CD14-positive monocyte (primary cell): ENCODE results near the gene TAAR6. TPM values are rescaled to one million over a fixed set of nuclear protein-coding genes. Genes with fewer than 3 reads are reported as not detected.

Experiments used
- DNase-seq, 3 donors: peaks; one replicate each; pipeline ENCODE4 v3.0.0-alpha.2; 2011 to 2022
- H2AFZ ChIP-seq: 2 replicates; pipeline ENCODE4 v1.6.0; 2012; ENCODE audit warnings: mild to moderate bottlenecking, low read depth, low read length, inconsistent platforms; ENCODE audit not compliant: insufficient read depth, poor library complexity, severe bottlenecking
- H3K27ac ChIP-seq, 2 donors: 1 replicate in 1 of 2; 2 replicates in 1 of 2; pipeline ENCODE4 v1.5.1; 2012 to 2013; ENCODE audit warnings: low read length in 2 of 2, control low read depth in 1 of 2, inconsistent platforms in 1 of 2, low read depth in 1 of 2, mild to moderate bottlenecking in 1 of 2
- H3K27me3 ChIP-seq, 2 donors: one replicate each; pipeline versions ENCODE4 v1.6.0 to v1.6.1; 2011 to 2013; ENCODE audit warnings: low read length in 2 of 2; ENCODE audit not compliant: control insufficient read depth in 2 of 2, insufficient read depth in 2 of 2
- H3K36me3 ChIP-seq, 2 donors: replicated peaks in 1 of 2; 1 replicate in 1 of 2; 2 replicates in 1 of 2; pipeline versions ENCODE4 v1.5.1 to v1.6.1; 2012 to 2013; ENCODE audit warnings: low read length in 2 of 2, control low read depth in 1 of 2, inconsistent platforms in 1 of 2, mild to moderate bottlenecking in 1 of 2; ENCODE audit not compliant: insufficient read depth in 2 of 2, control insufficient read depth in 1 of 2
- H3K4me1 ChIP-seq, 2 donors: 1 replicate in 1 of 2; 2 replicates in 1 of 2; pipeline versions ENCODE4 v1.5.1 to v1.6.1; 2012 to 2013; ENCODE audit warnings: low read length in 2 of 2, control low read depth in 1 of 2, inconsistent platforms in 1 of 2, mild to moderate bottlenecking in 1 of 2, moderate library complexity in 1 of 2; ENCODE audit not compliant: insufficient read depth in 2 of 2, control insufficient read depth in 1 of 2
- H3K4me2 ChIP-seq: replicated peaks from 2 replicates; pipeline ENCODE3; 2012; ENCODE audit warnings: low read length, moderate library complexity, mild to moderate bottlenecking; ENCODE audit not compliant: poor library complexity, severe bottlenecking; ENCODE audit errors: extremely low read depth
- H3K4me3 ChIP-seq, 3 experiments: fragments of 200-600 bp in 1 of 3; sonication (generic) in 1 of 3; replicated peaks in 1 of 3; 1 replicate in 2 of 3; 2 replicates in 1 of 3; pipeline ENCODE4 v1.5.1; 2011 to 2013; ENCODE audit warnings: low read length in 3 of 3, mild to moderate bottlenecking in 3 of 3, control low read depth in 2 of 3, low read depth in 2 of 3, inconsistent platforms in 1 of 3, moderate library complexity in 1 of 3
- H3K79me2 ChIP-seq: 2 replicates; pipeline ENCODE4 v1.6.0; 2012; ENCODE audit warnings: mild to moderate bottlenecking, control low read depth, inconsistent platforms, low read length, moderate library complexity; ENCODE audit not compliant: insufficient read depth
- H3K9ac ChIP-seq: 2 replicates; pipeline ENCODE4 v1.6.0; 2017; ENCODE audit warnings: low read length, mild to moderate bottlenecking; ENCODE audit not compliant: insufficient read depth, poor library complexity, severe bottlenecking
- H3K9me3 ChIP-seq, 2 donors: replicated peaks in 1 of 2; 1 replicate in 1 of 2; 2 replicates in 1 of 2; pipeline versions ENCODE4 v1.5.1 to v1.6.1; 2012 to 2013; ENCODE audit warnings: low read length in 2 of 2, control low read depth in 1 of 2; ENCODE audit not compliant: control insufficient read depth in 1 of 2, insufficient read depth in 1 of 2
- H4K20me1 ChIP-seq: 2 replicates; pipeline ENCODE4 v1.6.0; 2012; ENCODE audit warnings: mild to moderate bottlenecking, low read length, control low read depth, moderate library complexity; ENCODE audit not compliant: insufficient read depth
- H3K27ac Mint-ChIP-seq, 7 donors: one replicate each; pipeline ENCODE4 v1.8.0; 2020; ENCODE audit warnings: mild to moderate bottlenecking in 7 of 7, mixed read lengths in 7 of 7, moderate library complexity in 6 of 7, inconsistent platforms in 2 of 7
- H3K27me3 Mint-ChIP-seq, 3 donors: one replicate each; pipeline ENCODE4 v1.8.0; 2021 to 2022; ENCODE audit warnings: low read depth in 3 of 3, mild to moderate bottlenecking in 3 of 3, mixed read lengths in 3 of 3, moderate library complexity in 3 of 3, inconsistent platforms in 1 of 3
- H3K36me3 Mint-ChIP-seq, 2 donors: one replicate each; pipeline ENCODE4 v1.8.0; 2020; ENCODE audit warnings: mixed read lengths in 2 of 2, inconsistent platforms in 1 of 2, mild to moderate bottlenecking in 1 of 2
- H3K4me1 Mint-ChIP-seq: one replicate; pipeline ENCODE4 v1.8.0; 2020; ENCODE audit warnings: mild to moderate bottlenecking, mixed read lengths
- H3K4me3 Mint-ChIP-seq, 2 donors: one replicate each; pipeline ENCODE4 v1.8.0; 2020; ENCODE audit warnings: mild to moderate bottlenecking in 2 of 2, mixed read lengths in 2 of 2, moderate library complexity in 1 of 2
- H3K9me3 Mint-ChIP-seq, 7 donors: one replicate each; pipeline ENCODE4 v1.8.0; 2020 to 2022; ENCODE audit warnings: mixed read lengths in 7 of 7, mild to moderate bottlenecking in 6 of 7, moderate library complexity in 6 of 7, inconsistent platforms in 2 of 7
- WGBS: methylation state at CpG from one replicate; pipeline ENCODE4 v1.1.5; 2013; ENCODE audit warnings: missing lambda C conversion rate; ENCODE audit not compliant: insufficient coverage; 5-methylcytosine and 5-hydroxymethylcytosine counted together
- intact Hi-C, 2 donors: fragments of 100-400 bp; cut with micrococcal nuclease; formaldehyde crosslinking; loops; one replicate each; pipeline versions ENCODE4 v1.15.0 to v1.15.1; 2023
- polyA plus RNA-seq, 3 donors: library from polyadenylated mRNA; depleted of rRNA in 1 of 3; unstranded in 2 of 3; stranded (reverse) in 1 of 3; fragments of 300-500 nt in 2 of 3; fragments of >200 nt in 1 of 3; fragmentation: Illumina TruSeq in 2 of 3; gene quantifications; 1 replicate in 2 of 3; 2 replicates in 1 of 3; pipeline ENCODE4 v1.2.3, GENCODE V29; 2012 to 2021
- TF ChIP-seq, protein P1 (sequence below): fragments of 200-600 bp; IDR thresholded peaks from one replicate; pipeline ENCODE4 v1.8.0; 2022; ENCODE audit warnings: antibody characterized with exemption, mild to moderate bottlenecking

Gene TAAR6
- polyA plus RNA-seq, 3 donors, result not detected

DNA sequence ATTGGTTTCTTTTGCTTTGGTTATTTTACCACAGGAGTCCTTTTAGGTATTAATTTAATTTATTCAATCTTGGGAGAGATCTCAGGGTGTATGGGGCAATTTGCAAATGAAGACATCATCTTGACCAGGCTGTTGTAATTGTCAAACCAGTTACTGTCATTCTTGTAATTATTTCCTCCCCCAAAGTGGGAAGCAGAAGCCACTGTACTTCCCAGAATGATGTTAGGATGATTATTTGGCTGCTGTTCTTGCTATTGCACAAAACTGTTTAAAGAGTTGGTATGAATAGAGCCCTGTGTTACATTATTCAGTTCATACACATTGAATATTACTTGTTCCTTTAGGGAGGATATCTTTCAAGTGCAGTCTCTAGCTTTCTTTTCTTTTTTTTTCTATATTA, 1.7 kb downstream of the TAAR6 start:
- Histone ChIP-seq H4K20me1 (no peaks in the 10 kb centered on the region), H3K4me2 (no peak overlapping the region), H3K4me1 (peaks cover 10 to 16% of the 10 kb centered on the region in 2 donors), H3K9ac (no peak overlapping the region), H3K4me3 (no peak overlapping the region), H3K27ac (no peak overlapping the region), H3K27me3 (peaks cover 2 to 4% of the 10 kb centered on the region in 2 donors), H3K79me2 (no peaks in the 10 kb centered on the region), H3K9me3 (no peaks in the 10 kb centered on the region), H3K36me3 (no peaks in the 10 kb centered on the region), H2AFZ (no peak overlapping the region)
- Mint-ChIP-seq H3K27me3 (peaks cover 7 to 16% (median 7%) of the 10 kb centered on the region in 3 donors), H3K4me1 (peaks cover 11% of the 10 kb centered on the region), H3K4me3 (no peak overlapping the region), H3K9me3 (peaks cover 0 to 3% (median 0%) of the 10 kb centered on the region in 7 donors), H3K36me3 (no peaks in the 10 kb centered on the region), H3K27ac (peak overlapping the region in 1 of 7 donors; percentile 75)
- TF ChIP-seq, protein P1, sequence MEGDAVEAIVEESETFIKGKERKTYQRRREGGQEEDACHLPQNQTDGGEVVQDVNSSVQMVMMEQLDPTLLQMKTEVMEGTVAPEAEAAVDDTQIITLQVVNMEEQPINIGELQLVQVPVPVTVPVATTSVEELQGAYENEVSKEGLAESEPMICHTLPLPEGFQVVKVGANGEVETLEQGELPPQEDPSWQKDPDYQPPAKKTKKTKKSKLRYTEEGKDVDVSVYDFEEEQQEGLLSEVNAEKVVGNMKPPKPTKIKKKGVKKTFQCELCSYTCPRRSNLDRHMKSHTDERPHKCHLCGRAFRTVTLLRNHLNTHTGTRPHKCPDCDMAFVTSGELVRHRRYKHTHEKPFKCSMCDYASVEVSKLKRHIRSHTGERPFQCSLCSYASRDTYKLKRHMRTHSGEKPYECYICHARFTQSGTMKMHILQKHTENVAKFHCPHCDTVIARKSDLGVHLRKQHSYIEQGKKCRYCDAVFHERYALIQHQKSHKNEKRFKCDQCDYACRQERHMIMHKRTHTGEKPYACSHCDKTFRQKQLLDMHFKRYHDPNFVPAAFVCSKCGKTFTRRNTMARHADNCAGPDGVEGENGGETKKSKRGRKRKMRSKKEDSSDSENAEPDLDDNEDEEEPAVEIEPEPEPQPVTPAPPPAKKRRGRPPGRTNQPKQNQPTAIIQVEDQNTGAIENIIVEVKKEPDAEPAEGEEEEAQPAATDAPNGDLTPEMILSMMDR, result no peak
- peak in 1 of 3 donors; percentile 71 for DNase-seq
- intact Hi-C loops, result no loop called here

DNA sequence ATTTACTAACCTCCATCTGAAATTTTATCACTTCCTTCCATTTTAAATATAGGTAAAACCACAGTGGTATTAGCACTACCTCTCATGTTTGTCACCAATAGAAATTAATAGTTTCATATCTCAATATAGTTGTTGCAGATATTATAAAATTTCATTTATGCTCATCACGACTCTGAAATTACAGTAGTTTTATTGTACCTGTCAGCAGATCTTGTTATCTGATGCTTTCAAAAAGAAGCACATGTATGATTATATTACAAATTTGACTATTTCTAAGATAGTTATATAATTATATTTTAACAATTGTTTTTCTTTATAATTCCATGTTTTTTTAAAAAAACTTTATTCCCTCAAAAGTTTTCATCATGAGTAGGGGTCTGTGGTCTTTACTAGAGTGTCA, 14.6 kb downstream of the TAAR6 start:
- H3K9me3 Mint-ChIP-seq, result peaks cover 0 to 12% (median 2%) of the 10 kb centered on the region in 7 donors
- TF ChIP-seq, protein P1, result no peak

More for the DNA sequence above, 14.6 kb downstream of the TAAR6 start:
- Mint-ChIP-seq H3K27ac (no peak overlapping the region), H3K36me3 (no peaks in the 10 kb centered on the region), H3K4me3 (no peak overlapping the region), H3K4me1 (peaks cover 23% of the 10 kb centered on the region), H3K27me3 (peaks cover 2 to 6% (median 5%) of the 10 kb centered on the region in 3 donors)
- Histone ChIP-seq H3K9me3 (no peaks in the 10 kb centered on the region), H3K4me2 (no peak overlapping the region), H4K20me1 (no peaks in the 10 kb centered on the region), H3K27ac (no peak overlapping the region), H3K27me3 (peaks cover 0 to 2% of the 10 kb centered on the region in 2 donors), H3K79me2 (no peaks in the 10 kb centered on the region), H3K4me3 (no peak overlapping the region), H3K36me3 (no peaks in the 10 kb centered on the region), H3K4me1 (peaks cover 16 to 26% of the 10 kb centered on the region in 2 donors), H3K9ac (no peak overlapping the region), H2AFZ (no peak overlapping the region)
- intact Hi-C loops, result no loop called here
- no peak for DNase-seq
- no CpG with 5 or more reads among the region's 1 CpG for WGBS
